Measurements from ENCODE around the gene PXYLP1. TPM values are rescaled to one million over a fixed set of nuclear protein-coding genes. Genes with fewer than 3 reads are reported as not detected.

PXYLP1 gene
- total and polyA plus RNA-seq, 2 of the 8 experiments (the other 6 are each of a cell fraction or from before 2014, with no cell fraction given), result 19.4 to 20.6 TPM

DNA sequence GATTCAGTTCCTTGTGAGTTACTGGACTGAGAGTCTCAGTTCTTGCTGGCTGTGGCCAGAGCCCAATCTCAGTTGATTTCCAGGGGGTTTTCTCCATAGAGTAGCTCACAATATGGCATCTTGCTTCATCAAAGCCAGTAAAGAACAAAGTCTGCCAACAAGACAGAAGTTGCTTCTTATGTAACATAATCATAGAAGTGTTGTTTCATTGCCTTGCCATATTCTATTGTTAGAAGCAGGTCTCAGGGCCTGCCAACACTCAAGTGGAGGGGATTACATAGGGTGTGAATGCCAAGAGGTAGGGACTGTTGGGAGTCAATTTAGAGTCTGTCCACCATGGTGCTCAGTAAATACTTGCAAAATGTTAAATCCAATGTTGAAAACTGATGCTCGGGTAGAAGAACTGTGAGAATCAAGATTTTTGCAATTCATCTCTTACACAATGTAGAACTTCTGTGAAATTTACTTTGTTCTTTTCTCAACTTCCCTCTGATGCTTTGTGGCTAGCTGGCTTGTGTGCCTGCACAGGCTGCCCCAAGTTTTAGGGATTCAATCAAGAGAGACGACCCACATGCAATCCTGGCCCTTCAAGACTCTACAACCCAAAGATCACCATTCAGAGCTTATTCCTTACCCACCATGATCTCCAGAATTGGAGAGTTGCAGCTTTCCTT lies 13.3 kb upstream of the PXYLP1 start:
- DNase-seq (ENCODE audit: low read depth in 1 of 2, low spot score in 2 of 2) (no peak), FAIRE-seq (no peak)
- Histone ChIP-seq H3K4ac (replicated peaks; ENCODE audit: insufficient read length, low read depth, low read length) (no peak overlapping the region), H2AFZ (ENCODE audit: low read length) (no peak overlapping the region), H3K27ac (ENCODE audit: low read depth, low read length) (no peak overlapping the region), H2BK5ac (ENCODE audit: low read depth, low read length) (no peak overlapping the region), H3K36me3 (ENCODE audit: control insufficient read depth in 2 of 4, insufficient read depth in 4 of 4, low read length in 3 of 4) (no peaks in the 10 kb centered on the region), H3K23me2 (ENCODE audit: low read depth, low read length) (no peaks in the 10 kb centered on the region), H4K8ac (ENCODE audit: extremely low read depth, insufficient read depth, low read length) (no peak overlapping the region), H3K4me3 (ENCODE audit: extremely low read depth in 1 of 4, insufficient read depth in 2 of 4, low read depth in 3 of 4, low read length in 4 of 4) (no peak overlapping the region), H2BK12ac (ENCODE audit: low read depth, low read length) (no peak overlapping the region), H2BK120ac (replicated peaks; ENCODE audit: low read depth, low read length) (no peak overlapping the region), H3K9me3 (ENCODE audit: insufficient read depth in 2 of 2, low read depth in 1 of 2, low read length in 1 of 2) (0 out of 4 replicates have a peak, but pooled peaks cover 0 to 4% of the 10 kb centered on the region in 2 experiments), H3K23ac (ENCODE audit: insufficient read length) (no peak overlapping the region), H3K18ac (ENCODE audit: extremely low read depth, low read length) (no peak overlapping the region), H3K56ac (replicated peaks; ENCODE audit: insufficient read length, low read depth, low read length) (no peak overlapping the region), H3K9ac (replicated peaks in 1 of 4; ENCODE audit: extremely low read depth in 1 of 4, low read depth in 3 of 4, low read length in 3 of 4) (no peak overlapping the region), H2BK20ac (ENCODE audit: low read length) (no peak overlapping the region), H3K79me1 (ENCODE audit: low read depth, low read length) (no peaks in the 10 kb centered on the region), H4K91ac (replicated peaks; ENCODE audit: insufficient read length, low read length) (no peak overlapping the region), H3K4me1 (replicated peaks in 1 of 4; ENCODE audit: control insufficient read depth in 3 of 4, insufficient read depth in 4 of 4, low read length in 3 of 4) (peaks cover 0 to 3% (median 0%) of the 10 kb centered on the region in 4 experiments; a peak in 1 of 7 replicates), H3K79me2 (ENCODE audit: control insufficient read depth in 1 of 2, insufficient read depth in 2 of 2, low read length in 2 of 2) (no peaks in the 10 kb centered on the region), H4K20me1 (replicated peaks in 1 of 2; ENCODE audit: control insufficient read depth in 1 of 2, insufficient read depth in 2 of 2, low read length in 2 of 2) (no peaks in the 10 kb centered on the region), H3K4me2 (ENCODE audit: insufficient read depth in 1 of 2, low read depth in 2 of 2, low read length in 2 of 2) (no peak overlapping the region), H3K14ac (ENCODE audit: insufficient read length) (no peak overlapping the region), H4K5ac (ENCODE audit: insufficient read length, low read depth, low read length) (no peak overlapping the region), H2BK15ac (ENCODE audit: low read length) (no peak overlapping the region), H3K27me3 (replicated peaks in 1 of 4; ENCODE audit: control insufficient read depth in 3 of 4, extremely low read depth in 1 of 4, insufficient read depth in 3 of 4, low read length in 3 of 4) (no peaks in the 10 kb centered on the region), H2AK5ac (ENCODE audit: low read depth, low read length) (no peak overlapping the region)
- CTCF ChIA-PET (ENCODE audit: partially characterized antibody), result interaction anchor here (1.7 to 1.8 kb wide), 2 partner anchors 13 to 218 kb away, joined by 4 to 6 read pairs; partner anchors contain the start of gene PXYLP1
- POLR2A ChIA-PET (ENCODE audit: partially characterized antibody), result interaction anchor here (1.8 kb wide), 1 partner anchor 10 kb away, joined by 5 read pairs; no protein-coding TSS in a partner anchor
- WGBS, 2 experiments (ENCODE audit: extremely low coverage in 1 of 2, insufficient coverage in 1 of 2, insufficient read length in 1 of 2, insufficient replicate concordance in 2 of 2, low coverage in 1 of 2, low lambda C conversion rate in 2 of 2, missing lambda C conversion rate in 1 of 2), result 50% methylated on average over 2 of the region's 2 CpGs; no CpG with 5 or more reads in 1 of the 2 experiments
- TF ChIP-seq TAF7 (optimal IDR thresholded peaks at IDR 0.05; ENCODE audit: borderline replicate concordance, low read depth, low read length) (no peak), RFX5 (IDR thresholded peaks at IDR 0.05; ENCODE audit: borderline replicate concordance, low read depth, low read length) (no peak), BRCA1 (IDR thresholded peaks at IDR 0.05; ENCODE audit: low read depth, low read length) (no peak), EZH2 (IDR thresholded peaks at IDR 0.05; ENCODE audit: low read depth, low read length, severe bottlenecking) (no peak)
- TF ChIP-seq, protein P1, sequence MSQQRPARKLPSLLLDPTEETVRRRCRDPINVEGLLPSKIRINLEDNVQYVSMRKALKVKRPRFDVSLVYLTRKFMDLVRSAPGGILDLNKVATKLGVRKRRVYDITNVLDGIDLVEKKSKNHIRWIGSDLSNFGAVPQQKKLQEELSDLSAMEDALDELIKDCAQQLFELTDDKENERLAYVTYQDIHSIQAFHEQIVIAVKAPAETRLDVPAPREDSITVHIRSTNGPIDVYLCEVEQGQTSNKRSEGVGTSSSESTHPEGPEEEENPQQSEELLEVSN (IDR thresholded peaks at IDR 0.05), result no peak
- TF ChIP-seq, protein P2, sequence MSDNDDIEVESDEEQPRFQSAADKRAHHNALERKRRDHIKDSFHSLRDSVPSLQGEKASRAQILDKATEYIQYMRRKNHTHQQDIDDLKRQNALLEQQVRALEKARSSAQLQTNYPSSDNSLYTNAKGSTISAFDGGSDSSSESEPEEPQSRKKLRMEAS (IDR thresholded peaks at IDR 0.05), result no peak
